T-helper 17 cell (primary cell): ENCODE results near the gene TKT. TPM values are rescaled to one million over a fixed set of nuclear protein-coding genes. Genes with fewer than 3 reads are reported as not detected.

Experiments
- ATAC-seq: fragments of 150-1000 bp; cut with Tn5 transposase; 2 replicates; pipeline ENCODE4 v1.10.0; 2021; ENCODE audit warnings: mild to moderate bottlenecking, moderate library complexity
- DNase-seq, 3 donors: peaks; one replicate each; pipeline versions ENCODE4 v3.0.0 to v3.0.0-alpha.2; 2020 to 2021
- H3K9me3 ChIP-seq: one replicate; pipeline ENCODE4 v1.7.0; 2013; ENCODE audit warnings: low read length, mild to moderate bottlenecking; ENCODE audit not compliant: control insufficient read depth, poor library complexity, severe bottlenecking
- H3K27ac Mint-ChIP-seq: one replicate; pipeline ENCODE4 v1.8.0; 2022; ENCODE audit warnings: mild to moderate bottlenecking, moderate library complexity, mixed read lengths
- H3K27me3 Mint-ChIP-seq: one replicate; pipeline ENCODE4 v1.8.0; 2022; ENCODE audit warnings: mixed read lengths
- H3K36me3 Mint-ChIP-seq: one replicate; pipeline ENCODE4 v1.8.0; 2022; ENCODE audit warnings: low read depth, mixed read lengths
- H3K4me1 Mint-ChIP-seq: one replicate; pipeline ENCODE4 v1.8.0; 2022; ENCODE audit warnings: mild to moderate bottlenecking, mixed read lengths
- H3K4me3 Mint-ChIP-seq: one replicate; pipeline ENCODE4 v1.8.0; 2022; ENCODE audit warnings: mild to moderate bottlenecking, moderate library complexity, mixed read lengths
- total RNA-seq, 4 donors: library from RNA in 2 of 4; stranded (reverse) in 2 of 4; gene quantifications; one replicate each; pipeline ENCODE4 v1.2.3 and lab custom pipeline; 2022 to 2026

The TKT gene
- total RNA-seq, 2 donors from 2014 or later, result 105 to 109 TPM

- Mint-ChIP-seq H3K27me3 (no peaks in the 10 kb centered on the region), H3K36me3 (peaks cover 6% of the 10 kb centered on the region), H3K4me1 (peaks cover 7% of the 10 kb centered on the region), H3K27ac (no peak overlapping the region), H3K4me3 (no peak overlapping the region)
- no peaks in the 10 kb centered on the region for H3K9me3 ChIP-seq
- DNase-seq (no peak), ATAC-seq (no peak)
These were observed 63.9 kb downstream of the TKT start for GRCh38 chr3:53191836-53192480.

GRCh38 chr3:53190659-53191058, 65.2 kb downstream of the TKT start:
- Mint-ChIP-seq H3K4me1 (peaks cover 7% of the 10 kb centered on the region), H3K4me3 (no peak overlapping the region)
- DNase-seq, result no peak

GRCh38 chr3:53189276-53189675, 66.5 kb downstream of the TKT start:
- Mint-ChIP-seq H3K4me1 (peaks cover 4% of the 10 kb centered on the region), H3K36me3 (peaks cover 8% of the 10 kb centered on the region), H3K27me3 (no peaks in the 10 kb centered on the region), H3K4me3 (no peak overlapping the region), H3K27ac (no peak overlapping the region)
- H3K9me3 ChIP-seq, result no peaks in the 10 kb centered on the region
- ATAC-seq (no peak), DNase-seq (no peak)

More at GRCh38 chr3:53190659-53191058, 65.2 kb downstream of the TKT start:
- no peaks in the 10 kb centered on the region for H3K27me3 Mint-ChIP-seq
- no peak overlapping the region for H3K27ac Mint-ChIP-seq
- H3K9me3 ChIP-seq, result no peaks in the 10 kb centered on the region
- H3K36me3 Mint-ChIP-seq, result peaks cover 6% of the 10 kb centered on the region
- ATAC-seq, result no peak

- H3K27ac Mint-ChIP-seq, result no peak overlapping the region
- H3K36me3 Mint-ChIP-seq, result peaks cover 8% of the 10 kb centered on the region
- no peaks in the 10 kb centered on the region for H3K9me3 ChIP-seq
- H3K27me3 Mint-ChIP-seq, result no peaks in the 10 kb centered on the region
- H3K4me3 Mint-ChIP-seq, result no peak overlapping the region
- H3K4me1 Mint-ChIP-seq, result peaks cover 4% of the 10 kb centered on the region
- DNase-seq (no peak), ATAC-seq (no peak)
These were observed 67.1 kb downstream of the TKT start for GRCh38 chr3:53188720-53189119.

GRCh38 chr3:53188136-53188685, 67.6 kb downstream of the TKT start:
- no peak overlapping the region for H3K27ac Mint-ChIP-seq
- no peak overlapping the region for H3K4me3 Mint-ChIP-seq
- no peaks in the 10 kb centered on the region for H3K9me3 ChIP-seq
- peaks cover 4% of the 10 kb centered on the region for H3K4me1 Mint-ChIP-seq
- DNase-seq, result no peak
- no peaks in the 10 kb centered on the region for H3K27me3 Mint-ChIP-seq
- peaks cover 8% of the 10 kb centered on the region for H3K36me3 Mint-ChIP-seq
- no peak for ATAC-seq

GRCh38 chr3:53187430-53187829, 68.4 kb downstream of the TKT start:
- Mint-ChIP-seq H3K27me3 (no peaks in the 10 kb centered on the region), H3K36me3 (peaks cover 8% of the 10 kb centered on the region), H3K27ac (no peak overlapping the region), H3K4me3 (no peak overlapping the region), H3K4me1 (peaks cover 4% of the 10 kb centered on the region)
- no peaks in the 10 kb centered on the region for H3K9me3 ChIP-seq
- ATAC-seq (no peak), DNase-seq (no peak)

GRCh38 chr3:53186726-53187125, 69.1 kb downstream of the TKT start:
- Mint-ChIP-seq H3K4me3 (no peak overlapping the region), H3K27me3 (no peaks in the 10 kb centered on the region), H3K36me3 (peaks cover 8% of the 10 kb centered on the region), H3K4me1 (peaks cover 2% of the 10 kb centered on the region), H3K27ac (no peak overlapping the region)
- H3K9me3 ChIP-seq, result no peaks in the 10 kb centered on the region
- ATAC-seq, result no peak
- no peak for DNase-seq

GRCh38 chr3:53185761-53186465, 69.9 kb downstream of the TKT start:
- Mint-ChIP-seq H3K27ac (no peak overlapping the region), H3K4me3 (no peak overlapping the region), H3K4me1 (peaks cover 2% of the 10 kb centered on the region), H3K36me3 (peaks cover 8% of the 10 kb centered on the region), H3K27me3 (no peaks in the 10 kb centered on the region)
- DNase-seq, result no peak
- no peak for ATAC-seq
- no peaks in the 10 kb centered on the region for H3K9me3 ChIP-seq

- H3K27me3 Mint-ChIP-seq, result no peaks in the 10 kb centered on the region
- H3K36me3 Mint-ChIP-seq, result peaks cover 3% of the 10 kb centered on the region
- peak overlapping the region; percentile 21 for H3K27ac Mint-ChIP-seq
- no peaks in the 10 kb centered on the region for H3K9me3 ChIP-seq
- H3K4me1 Mint-ChIP-seq, result peaks cover 2% of the 10 kb centered on the region
- peak overlapping the region; percentile 12 for H3K4me3 Mint-ChIP-seq
- DNase-seq (no peak), ATAC-seq (no peak)
These were observed 71.1 kb downstream of the TKT start for GRCh38 chr3:53184701-53185100.

- ATAC-seq (no peak), DNase-seq (no peak)
- H3K4me3 Mint-ChIP-seq, result no peak overlapping the region
- H3K27me3 Mint-ChIP-seq, result no peaks in the 10 kb centered on the region
- peaks cover 5% of the 10 kb centered on the region for H3K4me1 Mint-ChIP-seq
- H3K27ac Mint-ChIP-seq, result no peak overlapping the region
- H3K36me3 Mint-ChIP-seq, result peaks cover 10% of the 10 kb centered on the region
- H3K9me3 ChIP-seq, result no peaks in the 10 kb centered on the region
These were observed 72.3 kb downstream of the TKT start for GRCh38 chr3:53183514-53183913.

GRCh38 chr3:53182764-53183355, 73.0 kb downstream of the TKT start:
- Mint-ChIP-seq H3K27ac (no peak overlapping the region), H3K36me3 (peaks cover 10% of the 10 kb centered on the region), H3K4me1 (peaks cover 5% of the 10 kb centered on the region), H3K4me3 (no peak overlapping the region), H3K27me3 (no peaks in the 10 kb centered on the region)
- ATAC-seq (no peak), DNase-seq (no peak)
- H3K9me3 ChIP-seq, result no peaks in the 10 kb centered on the region

- Mint-ChIP-seq H3K27me3 (no peaks in the 10 kb centered on the region), H3K27ac (no peak overlapping the region), H3K4me3 (no peak overlapping the region), H3K4me1 (peaks cover 5% of the 10 kb centered on the region), H3K36me3 (peaks cover 10% of the 10 kb centered on the region)
- DNase-seq, result no peak
- no peaks in the 10 kb centered on the region for H3K9me3 ChIP-seq
- ATAC-seq, result no peak
These were observed 74.3 kb downstream of the TKT start for GRCh38 chr3:53181528-53181927.

GRCh38 chr3:53181024-53181371, 74.8 kb downstream of the TKT start:
- Mint-ChIP-seq H3K27ac (no peak overlapping the region), H3K36me3 (peaks cover 10% of the 10 kb centered on the region), H3K27me3 (no peaks in the 10 kb centered on the region), H3K4me3 (no peak overlapping the region), H3K4me1 (peaks cover 5% of the 10 kb centered on the region)
- no peaks in the 10 kb centered on the region for H3K9me3 ChIP-seq
- no peak for DNase-seq
- no peak for ATAC-seq
